ENCODE data around the gene P4HB.

DNA sequence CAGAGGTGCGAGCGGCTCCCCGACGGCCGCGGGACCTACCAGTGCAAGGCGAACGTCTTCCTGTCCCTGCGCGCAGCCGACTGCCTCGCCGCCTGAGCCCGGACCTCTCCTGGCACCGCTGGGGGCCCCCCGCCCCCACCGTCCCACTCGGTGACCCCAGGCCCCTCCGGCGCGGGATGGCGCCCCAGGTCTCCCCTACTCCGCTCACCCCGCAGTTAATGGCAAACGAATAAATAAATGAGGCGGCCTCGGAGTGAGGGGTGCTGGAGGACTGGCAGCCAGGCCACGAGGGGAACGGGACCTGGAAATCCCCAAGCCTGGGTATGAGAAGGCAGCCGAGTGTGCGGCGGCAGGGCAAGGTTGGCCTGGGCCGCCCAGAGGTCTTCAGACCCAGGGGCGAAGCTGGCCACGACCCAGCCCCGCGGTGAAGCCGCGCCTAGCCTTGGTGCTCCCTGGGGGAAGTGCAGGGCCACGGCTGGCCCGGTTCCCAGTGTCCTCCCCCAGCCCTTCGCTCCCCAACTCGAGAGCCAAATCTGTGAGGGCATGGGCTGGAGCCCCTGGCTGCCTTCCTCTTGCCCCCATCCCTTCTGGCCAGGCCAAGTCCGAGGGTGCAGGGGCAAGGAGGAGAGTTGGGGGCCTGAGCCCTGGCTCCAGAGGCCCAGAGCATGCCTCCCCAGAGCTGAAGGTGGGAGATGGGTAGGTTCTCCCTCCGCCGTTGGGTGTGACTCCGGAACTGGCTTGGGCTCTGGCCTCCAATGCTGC, 42.5 kb upstream of the P4HB start:
- TF ChIP-seq EZH2phosphoT487 (IDR thresholded peaks at IDR 0.05; ENCODE audit: borderline replicate concordance, low read depth, low read length) (no peak), CTCF (conservative IDR thresholded peaks at IDR 0.05; ENCODE audit: low read length) (no peak)

Measured in OCI-LY7 (cell line).